ENCODE data around the gene CAST. TPM values are rescaled to one million over a fixed set of nuclear protein-coding genes. Genes with fewer than 3 reads are reported as not detected.
A peak's percentile ranks its signal among the peaks of the same experiment; 100 is the strongest.

Gene CAST
- total and polyA plus RNA-seq, 2 donors (not counting 3 experiments of a cell fraction or from before 2014, with no cell fraction given), result 33.7 to 194 TPM

GRCh38 chr5:96709152-96709821 lies 47.1 kb downstream of the CAST start:
- Histone ChIP-seq H3K9me1 (replicated peaks; ENCODE audit: control insufficient read depth, extremely low read depth, insufficient read depth, low read length) (no peaks in the 10 kb centered on the region), H4K20me1 (replicated peaks; ENCODE audit: control insufficient read depth, extremely low read depth, insufficient read depth, low read length) (no peaks in the 10 kb centered on the region), H3K9me3 (replicated peaks; ENCODE audit: control insufficient read depth, insufficient read depth, low read length) (no peaks in the 10 kb centered on the region), H3K4me2 (ENCODE audit: insufficient read depth, low read length) (no peak overlapping the region), H2AFZ (ENCODE audit: low read depth, low read length) (no peak overlapping the region), H3K9ac (replicated peaks; ENCODE audit: extremely low read depth, insufficient read depth, low read length) (no peak overlapping the region), H3K4me1 (ENCODE audit: control insufficient read depth, extremely low read depth, insufficient read depth, low read length) (peaks cover 3% of the 10 kb centered on the region), H3K36me3 (ENCODE audit: control insufficient read depth in 2 of 2, extremely low read depth in 1 of 2, insufficient read depth in 2 of 2, low read length in 2 of 2) (no peaks in the 10 kb centered on the region), H3K27me3 (ENCODE audit: control insufficient read depth in 2 of 2, insufficient read depth in 2 of 2, low read length in 2 of 2) (no peaks in the 10 kb centered on the region), H3K27ac (ENCODE audit: insufficient read depth, low read depth, low read length) (peak overlapping the region; percentile 4), H3K4me3 (replicated peaks in 1 of 3; ENCODE audit: insufficient read depth in 1 of 3, low read depth in 1 of 3, low read length in 3 of 3) (no peak overlapping the region), H3K79me2 (ENCODE audit: control insufficient read depth, insufficient read depth, low read length) (peaks cover 86% of the 10 kb centered on the region)
- no TSS peak for BruUV-seq (replicated peaks)
- dilution Hi-C loops (cut with MboI; ENCODE audit: extremely low pct_ligation_motif_present, low sequenced_read_pairs) (no loop called here), intact Hi-C loops (cut with micrococcal nuclease) (no loop called here)
- DNase-seq (ENCODE audit: low read depth, low spot score) (no peak), FAIRE-seq (no peak)
- TF ChIP-seq FOS (IDR thresholded peaks at IDR 0.05; ENCODE audit: borderline replicate concordance, insufficient read depth, low read length) (peak; percentile 62), MAX (IDR thresholded peaks at IDR 0.05; ENCODE audit: insufficient read depth, insufficient read length) (no peak)
- CTCF ChIA-PET, result interaction anchor here (0.8 kb wide), 1 partner anchor 9 kb away, joined by 3 read pairs; no protein-coding TSS in a partner anchor
- POLR2A ChIA-PET, result no interaction called here

- no peak overlapping the region for H3K9ac ChIP-seq (replicated peaks; ENCODE audit: extremely low read depth, insufficient read depth, low read length)
- H3K4me3 ChIP-seq (replicated peaks in 1 of 3; ENCODE audit: insufficient read depth in 1 of 3, low read depth in 1 of 3, low read length in 3 of 3), result no peak overlapping the region
- H3K27ac ChIP-seq (ENCODE audit: insufficient read depth, low read depth, low read length), result no peak overlapping the region
- DNase-seq (ENCODE audit: low read depth, low spot score), result no peak
- no peak overlapping the region for H2AFZ ChIP-seq (ENCODE audit: low read depth, low read length)
- no peak overlapping the region for H3K4me2 ChIP-seq (ENCODE audit: insufficient read depth, low read length)
- H3K9me1 ChIP-seq (replicated peaks; ENCODE audit: control insufficient read depth, extremely low read depth, insufficient read depth, low read length), result no peaks in the 10 kb centered on the region
- peaks cover 2% of the 10 kb centered on the region for H4K20me1 ChIP-seq (replicated peaks; ENCODE audit: control insufficient read depth, extremely low read depth, insufficient read depth, low read length)
- ChIA-PET CTCF (no interaction called here), POLR2A (no interaction called here)
- no peaks in the 10 kb centered on the region for H3K27me3 ChIP-seq (ENCODE audit: control insufficient read depth in 2 of 2, insufficient read depth in 2 of 2, low read length in 2 of 2)
- intact Hi-C loops (cut with micrococcal nuclease), result no loop called here
- dilution Hi-C loops (cut with MboI; ENCODE audit: extremely low pct_ligation_motif_present, low sequenced_read_pairs), result no loop called here
- no peaks in the 10 kb centered on the region for H3K9me3 ChIP-seq (replicated peaks; ENCODE audit: control insufficient read depth, insufficient read depth, low read length)
- no TSS peak for BruUV-seq (replicated peaks)
- TF ChIP-seq EZH2 (IDR thresholded peaks at IDR 0.05; ENCODE audit: borderline replicate concordance, low read depth, low read length, severe bottlenecking) (no peak), FOS (IDR thresholded peaks at IDR 0.05; ENCODE audit: borderline replicate concordance, insufficient read depth, low read length) (no peak), MAX (IDR thresholded peaks at IDR 0.05; ENCODE audit: insufficient read depth, insufficient read length) (no peak), CTCF (IDR thresholded peaks at IDR 0.05; ENCODE audit: extremely low read depth in 1 of 2, insufficient read depth in 1 of 2, low read depth in 1 of 2, low read length in 2 of 2) (no peak), GATA2 (IDR thresholded peaks at IDR 0.05; ENCODE audit: insufficient read depth, insufficient read length, low read depth, low read length) (no peak), POLR2AphosphoS5 (IDR thresholded peaks at IDR 0.05; ENCODE audit: insufficient read depth, low read depth, low read length) (no peak), POLR2A (IDR thresholded peaks at IDR 0.05; ENCODE audit: low read depth, low read length) (no peak), MYC (IDR thresholded peaks at IDR 0.05; ENCODE audit: low read depth, low read length) (no peak), JUN (IDR thresholded peaks at IDR 0.05; ENCODE audit: borderline replicate concordance, insufficient read depth, insufficient read length, low read depth) (no peak)
- H3K4me1 ChIP-seq (ENCODE audit: control insufficient read depth, extremely low read depth, insufficient read depth, low read length), result peaks cover 3% of the 10 kb centered on the region
- no peaks in the 10 kb centered on the region for H3K36me3 ChIP-seq (ENCODE audit: control insufficient read depth in 2 of 2, extremely low read depth in 1 of 2, insufficient read depth in 2 of 2, low read length in 2 of 2)
- no peak for FAIRE-seq
- peaks cover 76% of the 10 kb centered on the region for H3K79me2 ChIP-seq (ENCODE audit: control insufficient read depth, insufficient read depth, low read length)
Observed at GRCh38 chr5:96712100-96712746, 50.0 kb downstream of the CAST start.

All from endothelial cell of umbilical vein (primary cell).